GM23338 (cell line): ENCODE results near the gene KCTD3. TPM values are rescaled to one million over a fixed set of nuclear protein-coding genes. Genes with fewer than 3 reads are reported as not detected.

Experiments
- ATAC-seq: fragments of 200-7000 bp; cut with Tn5 transposase; 3 replicates; pipeline ENCODE4 v1.9.1; 2020
- DNase-seq: peaks from one replicate; pipeline ENCODE4 v3.0.0-alpha.2; 2015; ENCODE audit warnings: low spot score
- H2AFZ ChIP-seq: fragments of 200-600 bp; sonication (generic); 2 replicates; pipeline ENCODE4 v1.8.0; 2016; ENCODE audit warnings: antibody characterized with exemption, mild to moderate bottlenecking, moderate library complexity
- H3F3A ChIP-seq: fragments of 200-600 bp; sonication (generic); replicated peaks from 2 replicates; pipeline ENCODE4 v1.8.0; 2017; ENCODE audit warnings: antibody characterized with exemption, mixed run types, low read depth
- H3K27ac ChIP-seq: fragments of 200-600 bp; sonication (generic); 2 replicates; pipeline ENCODE4 v1.6.1; 2016; ENCODE audit warnings: low read depth
- H3K27me3 ChIP-seq: fragments of 200-600 bp; sonication (generic); 2 replicates; pipeline ENCODE4 v1.8.0; 2016; ENCODE audit warnings: mild to moderate bottlenecking, mixed run types, moderate library complexity; ENCODE audit not compliant: insufficient read depth
- H3K36me3 ChIP-seq: fragments of 200-600 bp; sonication (generic); 2 replicates; pipeline ENCODE4 v1.8.0; 2016; ENCODE audit warnings: mild to moderate bottlenecking; ENCODE audit not compliant: insufficient read depth
- H3K4me1 ChIP-seq: fragments of 200-600 bp; sonication (generic); 2 replicates; pipeline ENCODE4 v1.8.0; 2016; ENCODE audit warnings: mild to moderate bottlenecking, moderate library complexity; ENCODE audit not compliant: insufficient read depth
- H3K4me2 ChIP-seq: fragments of 200-600 bp; sonication (generic); 2 replicates; pipeline ENCODE4 v1.7.1; 2017; ENCODE audit warnings: mixed run types
- H3K4me3 ChIP-seq: fragments of 200-600 bp; sonication (generic); 2 replicates; pipeline ENCODE4 v1.6.1; 2016; ENCODE audit warnings: mixed run types
- H3K79me2 ChIP-seq: fragments of 200-600 bp; sonication (generic); replicated peaks from 2 replicates; pipeline ENCODE4 v1.8.0; 2017; ENCODE audit warnings: mild to moderate bottlenecking; ENCODE audit not compliant: insufficient read depth
- H3K9me2 ChIP-seq: fragments of 200-600 bp; sonication (generic); 2 replicates; pipeline ENCODE4 v1.8.0; 2017; ENCODE audit not compliant: insufficient read depth
- H4K20me1 ChIP-seq: fragments of 200-600 bp; sonication (generic); replicated peaks from 2 replicates; pipeline ENCODE4 v1.8.0; 2017; ENCODE audit warnings: mild to moderate bottlenecking; ENCODE audit not compliant: insufficient read depth
- H3K27ac Mint-ChIP-seq: 2 replicates; pipeline ENCODE4 v1.8.0; 2020; ENCODE audit warnings: inconsistent platforms, mild to moderate bottlenecking, moderate library complexity, mixed read lengths
- H3K27me3 Mint-ChIP-seq: 3 replicates; pipeline ENCODE4 v1.8.0; 2022; ENCODE audit warnings: low read depth, mild to moderate bottlenecking, moderate library complexity, mixed read lengths, inconsistent platforms; ENCODE audit not compliant: insufficient read depth, poor library complexity
- H3K36me3 Mint-ChIP-seq: 3 replicates; pipeline ENCODE4 v1.8.0; 2021; ENCODE audit warnings: low read depth, mild to moderate bottlenecking, inconsistent platforms, moderate library complexity, mixed read lengths
- H3K4me1 Mint-ChIP-seq: 3 replicates; pipeline ENCODE4 v1.8.0; 2020; ENCODE audit warnings: mild to moderate bottlenecking, inconsistent platforms, mixed read lengths
- H3K4me3 Mint-ChIP-seq: 3 replicates; pipeline ENCODE4 v1.8.0; 2021; ENCODE audit warnings: moderate library complexity, mild to moderate bottlenecking, inconsistent platforms, mixed read lengths
- H3K9me3 Mint-ChIP-seq: 3 replicates; pipeline ENCODE4 v1.8.0; 2020; ENCODE audit warnings: moderate library complexity, mild to moderate bottlenecking, inconsistent platforms, mixed read lengths
- CREB1 ChIP-seq: fragments of 250-450 bp; sonication (Bioruptor Pico); IDR thresholded peaks from 2 replicates; pipeline ENCODE4 v1.5.0; 2020; ENCODE audit warnings: low read depth, mild to moderate bottlenecking, moderate library complexity
- CTCF ChIP-seq, 2 experiments: fragments of 200-600 bp in 1 of 2; sonication (generic) in 1 of 2; conservative IDR thresholded peaks; 2 replicates each; pipeline versions ENCODE4 v1.5.1 to v1.6.1; 2016 to 2017; ENCODE audit warnings: antibody characterized with exemption in 2 of 2, low read depth in 2 of 2, mild to moderate bottlenecking in 2 of 2, moderate library complexity in 1 of 2
- ETS1 ChIP-seq: IDR thresholded peaks from 2 replicates; pipeline ENCODE4 v1.6.1; 2016; ENCODE audit warnings: antibody characterized with exemption
- EZH2 ChIP-seq: fragments of 200-600 bp; sonication (generic); IDR thresholded peaks from one replicate; pipeline ENCODE4 v1.8.0; 2017; ENCODE audit warnings: antibody characterized with exemption, mild to moderate bottlenecking, low read depth; ENCODE audit not compliant: unreplicated experiment
- EZH2phosphoT487 ChIP-seq: fragments of 200-600 bp; sonication (generic); IDR thresholded peaks from one replicate; pipeline ENCODE4 v1.8.1; 2018; ENCODE audit warnings: antibody characterized with exemption; ENCODE audit not compliant: unreplicated experiment
- JUNB ChIP-seq: IDR thresholded peaks from one replicate; pipeline ENCODE4 v1.6.1; 2016; ENCODE audit warnings: antibody characterized with exemption; ENCODE audit not compliant: unreplicated experiment
- NANOG ChIP-seq: IDR thresholded peaks from 2 replicates; pipeline ENCODE4 v1.6.1; 2016; ENCODE audit warnings: antibody characterized with exemption, borderline replicate concordance
- POLR2AphosphoS5 ChIP-seq: IDR thresholded peaks from 2 replicates; pipeline ENCODE4 v1.6.1; 2016; ENCODE audit warnings: antibody characterized with exemption, low read depth
- REST ChIP-seq: IDR thresholded peaks from one replicate; pipeline ENCODE4 v1.6.1; 2018; ENCODE audit warnings: antibody characterized with exemption; ENCODE audit not compliant: unreplicated experiment
- STAT1 ChIP-seq: IDR thresholded peaks from one replicate; pipeline ENCODE4 v1.6.1; 2016; ENCODE audit warnings: antibody characterized with exemption; ENCODE audit not compliant: unreplicated experiment
- ZNF114 ChIP-seq: fragments of 250-450 bp; sonication (Bioruptor Pico); IDR thresholded peaks from 2 replicates; pipeline ENCODE4 v1.5.0; 2020; ENCODE audit warnings: mild to moderate bottlenecking, moderate library complexity
- ZNF331 ChIP-seq: fragments of 250-450 bp; sonication (Bioruptor Pico); IDR thresholded peaks from 2 replicates; pipeline ENCODE4 v1.5.0; 2020; ENCODE audit warnings: low read depth, mild to moderate bottlenecking, moderate library complexity
- ZNF462 ChIP-seq: fragments of 250-450 bp; sonication (Bioruptor Pico); IDR thresholded peaks from 2 replicates; pipeline ENCODE4 v1.5.0; 2020; ENCODE audit warnings: mild to moderate bottlenecking, moderate library complexity
- polyA plus RNA-seq: library from polyadenylated mRNA; unstranded; fragments of >200 nt; fragmentation: Nextera tagmentation; extraction: Ambion mirVana; gene quantifications from 2 replicates; pipeline ENCODE4 v1.2.1, GENCODE V29; 2016
- total RNA-seq: library from RNA; depleted of rRNA; stranded (reverse); fragments of >200 nt; shearing (Covaris generic); gene quantifications from 2 replicates; pipeline ENCODE4 v1.2.3, GENCODE V29; 2014

KCTD3 gene
- total and polyA plus RNA-seq, 2 experiments from 2014 or later, result 29.4 to 60.3 TPM

- H3K9me2 ChIP-seq, result 0 out of 2 replicates have a peak, but pooled peaks cover 8% of the 10 kb centered on the region
- no peak overlapping the region for H3K4me3 ChIP-seq
- no peaks in the 10 kb centered on the region for H3K27me3 ChIP-seq
- no peak overlapping the region for H3K27ac ChIP-seq
- peaks cover 4% of the 10 kb centered on the region; the same call in 1 of the 3 replicates for H3K36me3 Mint-ChIP-seq
- H3K79me2 ChIP-seq, result no peaks in the 10 kb centered on the region
- no peak for ATAC-seq
- H3K4me3 Mint-ChIP-seq, result no peak overlapping the region
- no peak overlapping the region for H3K27ac Mint-ChIP-seq
- H3K9me3 Mint-ChIP-seq, result peaks cover 14% of the 10 kb centered on the region; the same call in 2 of the 3 replicates
- no peaks in the 10 kb centered on the region for H3K4me1 ChIP-seq
- no peaks in the 10 kb centered on the region; the same call in 2 of the 3 replicates for H3K4me1 Mint-ChIP-seq
- H4K20me1 ChIP-seq, result no peaks in the 10 kb centered on the region
- no peaks in the 10 kb centered on the region for H3K27me3 Mint-ChIP-seq
- no peaks in the 10 kb centered on the region for H3K36me3 ChIP-seq
- no peak for TF ChIP-seq CTCF (conservative IDR thresholded peaks at IDR 0.05; ENCODE audit: low read depth in 2 of 2)
- no peak for TF ChIP-seq EZH2phosphoT487
- no peak for TF ChIP-seq ETS1
- no peak for TF ChIP-seq STAT1
- TF ChIP-seq EZH2, result no peak
- TF ChIP-seq ZNF462, result no peak
- no peak for TF ChIP-seq ZNF331
- no peak for TF ChIP-seq NANOG
- no peak for TF ChIP-seq POLR2AphosphoS5
- no peak for TF ChIP-seq CREB1
- TF ChIP-seq ZNF114 (CRISPR knock-in tag), result no peak
- TF ChIP-seq REST, result no peak
- TF ChIP-seq JUNB, result no peak
- H3K4me2 ChIP-seq, result no peak overlapping the region
- H2AFZ ChIP-seq, result no peak overlapping the region
- H3F3A ChIP-seq, result no peaks in the 10 kb centered on the region
- no peak for DNase-seq
Observed at GRCh38 chr1:215539803-215540570, 27.1 kb upstream of the KCTD3 start.
